Right ventricle myocardium inferior (tissue), 1 donor: ENCODE results near the gene PIGH. TPM values are rescaled to one million over a fixed set of nuclear protein-coding genes. Genes with fewer than 3 reads are reported as not detected.
A peak's percentile ranks its signal among the peaks of the same experiment; 100 is the strongest.
"Not testable (repeated sequence)": the region's sequence is repeated elsewhere in the genome, so short reads cannot be mapped to it uniquely, and the experiment has no call there.

Experiments
- ATAC-seq: fragments of 200-7000 bp; cut with Tn5 transposase; one replicate; pipeline ENCODE4 v1.9.1; 2020; ENCODE audit warnings: mild to moderate bottlenecking, moderate library complexity
- DNase-seq: peaks from one replicate; pipeline ENCODE4 v3.0.0; 2021; ENCODE audit errors: missing footprints
- intact Hi-C: fragments of 100-400 bp; cut with DNase I; formaldehyde crosslinking; loops from one replicate; pipeline ENCODE4 v1.11.0; 2022
- total RNA-seq: library from RNA; stranded (reverse); fragmentation: NEBNext Ultra II Directional; extraction: Animal tissue kit (Norgen Biotek cat#: 25700); gene quantifications from one replicate; pipeline ENCODE4 v1.2.1, GENCODE V29; 2021
- donor health status: DM: no; HTN: yes; CAD: no; lungs with severe emphysema.

PIGH gene
- total RNA-seq, 1 donor from 2014 or later: 11.8 TPM

GRCh38 chr14:67619446-67620216 is 19.6 kb upstream of the PIGH start, which contains the start of gene ARG2:
ARG2 (plus strand) TSS chr14:67619920; CDS start chr14:67619978, 58 bp downstream.
- peak; percentile 99 for DNase-seq
- intact Hi-C loops: loop anchor here (2.0 kb wide), 3 partner anchors 19 to 85 kb away; partner anchors contain the start of gene PIGH
- peak; percentile 98 for ATAC-seq

GRCh38 chr14:67618617-67619063 is 18.6 kb upstream of the PIGH start:
- ATAC-seq: peak; percentile 71
- DNase-seq: no peak
- intact Hi-C loops: loop anchor here (2.0 kb wide), 3 partner anchors 18 to 86 kb away; partner anchors contain the start of gene PIGH

GRCh38 chr14:67610491-67610890 is 10.4 kb upstream of the PIGH start:
- ATAC-seq: no peak
- no peak for DNase-seq
- intact Hi-C loops: no loop called here

- ATAC-seq (no peak), DNase-seq (no peak)
- intact Hi-C loops: no loop called here
These were observed 9.7 kb upstream of the PIGH start for GRCh38 chr14:67609642-67610310.

GRCh38 chr14:67607646-67608045 is 7.6 kb upstream of the PIGH start:
- intact Hi-C loops: no loop called here
- DNase-seq (no peak), ATAC-seq (no peak)

GRCh38 chr14:67602995-67603545 is 3.0 kb upstream of the PIGH start:
- no peak for ATAC-seq
- intact Hi-C loops: loop anchor here (5.0 kb wide), 1 partner anchor 69 kb away; the partner anchor contains the start of gene VTI1B
- no peak for DNase-seq

- intact Hi-C loops: loop anchor here (5.0 kb wide), 1 partner anchor 70 kb away; the partner anchor contains the start of gene VTI1B
- DNase-seq: no peak
- no peak for ATAC-seq
These were observed 2.0 kb upstream of the PIGH start for GRCh38 chr14:67602076-67602475.

- DNase-seq, ATAC-seq: not testable (repeated sequence)
- intact Hi-C loops: loop anchor here (2.0 to 5.0 kb wide), 2 partner anchors 18 to 72 kb away; partner anchors contain the start of genes ARG2 and VTI1B
These were observed 500 bp upstream of the PIGH start for GRCh38 chr14:67600562-67600974.

- intact Hi-C loops: no loop called here
- no peak for DNase-seq
- ATAC-seq: no peak
These were observed 4.7 kb downstream of the PIGH start for GRCh38 chr14:67595392-67595791.

GRCh38 chr14:67593650-67594049 is 6.4 kb downstream of the PIGH start:
- DNase-seq, ATAC-seq, intact Hi-C loops: not testable (repeated sequence)

GRCh38 chr14:67589204-67589770 is 10.8 kb downstream of the PIGH start:
- ATAC-seq (no peak), DNase-seq (no peak)
- intact Hi-C loops: no loop called here

- no peak for ATAC-seq
These were observed 13.7 kb downstream of the PIGH start for GRCh38 chr14:67586369-67586768.

GRCh38 chr14:67584978-67585377 is 15.1 kb downstream of the PIGH start:
- intact Hi-C loops: loop anchor here (2.0 kb wide), 1 partner anchor 120 kb away; no protein-coding TSS in a partner anchor
- no peak for ATAC-seq

More at GRCh38 chr14:67586369-67586768, 13.7 kb downstream of the PIGH start:
- no peak for DNase-seq
- intact Hi-C loops: no loop called here

GRCh38 chr14:67583711-67584644 is 16.1 kb downstream of the PIGH start:
- ATAC-seq (peak; percentile 58), DNase-seq (no peak)
- intact Hi-C loops: loop anchor here (2.0 kb wide), 1 partner anchor 121 kb away; no protein-coding TSS in a partner anchor

More at GRCh38 chr14:67584978-67585377, 15.1 kb downstream of the PIGH start:
- no peak for DNase-seq

- intact Hi-C loops: no loop called here
- DNase-seq (no peak), ATAC-seq (no peak)
These were observed 18.0 kb downstream of the PIGH start for GRCh38 chr14:67582061-67582460.

GRCh38 chr14:67581643-67582042 is 18.4 kb downstream of the PIGH start:
- no peak for ATAC-seq
- intact Hi-C loops: no loop called here
- DNase-seq: no peak

- ATAC-seq: no peak
- intact Hi-C loops: no loop called here
- no peak for DNase-seq
These were observed 19.5 kb downstream of the PIGH start for GRCh38 chr14:67580336-67581171.
